ENCODE results near the gene PCTP.
A peak's percentile ranks its signal among the peaks of the same experiment; 100 is the strongest.

PCTP gene

DNA sequence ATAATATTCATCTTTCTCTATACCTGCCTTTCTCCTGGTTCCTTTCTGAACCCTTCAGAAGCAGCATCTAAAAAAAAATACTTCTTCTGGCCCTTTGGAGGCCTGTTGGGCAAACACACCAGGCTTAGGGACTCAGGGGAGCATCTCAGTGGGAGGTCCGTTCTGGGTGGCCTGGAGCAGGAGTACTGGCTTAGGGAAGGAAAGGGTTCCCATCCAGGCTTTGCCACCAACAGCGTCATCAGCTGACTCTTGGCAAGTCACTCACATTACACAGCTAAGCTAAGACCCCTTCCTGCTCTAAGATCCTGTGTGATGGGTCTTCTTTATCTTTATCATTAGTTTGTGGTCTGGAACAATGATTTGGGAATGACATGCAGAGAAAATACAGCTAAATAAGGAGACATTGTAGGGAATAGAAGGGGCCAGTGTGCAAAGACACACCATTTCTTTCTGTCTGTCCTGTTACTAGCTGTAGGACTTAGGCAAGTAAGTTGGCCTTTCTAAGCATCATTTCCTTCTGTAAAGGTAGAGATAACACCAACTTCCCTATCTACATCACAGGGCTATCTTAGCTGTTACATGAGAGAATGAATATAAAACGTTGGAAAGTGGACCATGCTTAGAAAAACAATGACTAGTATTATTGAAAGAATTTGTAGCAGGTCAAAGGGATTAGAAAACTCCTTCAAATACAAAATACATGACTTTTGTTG is 9.9 kb downstream of the PCTP start:
- DNase-seq, result no peak

DNA sequence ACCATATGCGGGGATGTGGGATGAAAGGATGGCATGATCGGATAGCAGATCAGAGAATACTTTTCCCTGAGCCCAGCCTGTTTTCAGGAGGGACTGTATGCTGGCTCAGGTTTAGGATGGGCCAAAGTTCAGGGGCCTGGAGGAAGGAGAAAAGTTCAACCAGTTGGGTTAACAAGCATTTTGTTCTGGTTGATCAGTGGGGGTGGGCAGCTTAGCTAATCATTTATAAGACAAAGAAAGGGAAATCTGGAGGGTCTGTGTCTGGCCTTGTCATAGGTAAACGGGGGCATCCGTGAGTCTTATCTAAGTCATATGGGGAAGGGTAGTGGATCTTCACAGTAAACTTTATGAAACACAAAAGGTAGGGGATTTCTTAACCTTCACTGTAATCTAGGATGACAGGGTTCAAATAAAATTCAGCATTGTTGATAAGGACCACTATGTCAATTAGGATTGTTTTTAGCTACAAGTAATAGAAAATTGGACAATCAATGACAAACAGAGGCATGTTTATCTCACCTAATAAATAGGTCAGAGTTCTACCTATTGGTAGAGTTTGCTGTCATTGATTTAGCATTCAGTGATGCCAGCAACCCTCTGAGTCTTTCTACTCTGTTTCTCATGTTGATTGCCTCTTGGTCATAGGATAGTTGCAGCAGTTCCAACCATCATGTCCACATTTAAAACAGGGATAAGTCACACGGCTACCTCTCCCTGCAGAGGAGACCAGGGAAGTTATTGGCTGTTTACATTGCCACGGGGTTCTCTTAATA is 11.4 kb downstream of the PCTP start:
- no peak for DNase-seq

DNA sequence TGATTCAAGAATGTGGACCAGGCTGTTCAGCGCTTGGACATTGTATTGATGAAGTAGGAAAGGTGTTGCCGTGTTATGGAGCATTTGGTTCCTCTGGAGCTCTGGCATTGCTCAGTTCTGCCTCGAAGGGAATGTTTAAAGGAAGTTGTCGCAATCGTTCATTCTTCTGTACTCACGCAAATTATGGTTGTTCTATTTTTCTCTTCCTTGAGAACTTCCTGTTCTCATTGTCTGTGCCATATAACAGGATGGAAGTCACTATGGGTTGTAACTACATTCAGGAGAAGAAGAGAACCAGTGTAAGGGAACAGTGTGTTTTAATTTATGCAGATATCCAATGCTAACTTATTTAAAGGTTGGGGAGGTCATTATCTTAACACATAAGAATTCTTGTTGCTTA is 13.0 kb downstream of the PCTP start:
- no peak for DNase-seq

DNA sequence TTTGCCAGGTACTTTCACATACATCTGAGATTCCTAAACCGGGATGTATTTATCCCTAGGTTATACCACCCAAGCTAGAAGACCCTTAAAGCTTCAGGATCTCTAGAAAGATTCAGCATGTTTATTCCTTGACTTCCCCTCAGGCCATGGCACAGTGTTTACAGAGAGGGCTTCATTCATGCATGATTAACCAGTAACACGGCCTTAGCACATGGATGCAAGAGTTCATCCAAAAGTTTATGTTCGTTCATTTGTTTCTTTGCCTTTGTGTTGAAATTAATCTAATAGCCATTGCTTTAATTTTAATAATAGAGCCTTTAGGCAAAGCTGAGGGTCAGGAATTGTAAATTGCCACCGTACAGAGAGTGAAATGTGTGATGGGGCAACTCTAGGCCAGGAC is 13.8 kb downstream of the PCTP start:
- DNase-seq, result no peak

DNA sequence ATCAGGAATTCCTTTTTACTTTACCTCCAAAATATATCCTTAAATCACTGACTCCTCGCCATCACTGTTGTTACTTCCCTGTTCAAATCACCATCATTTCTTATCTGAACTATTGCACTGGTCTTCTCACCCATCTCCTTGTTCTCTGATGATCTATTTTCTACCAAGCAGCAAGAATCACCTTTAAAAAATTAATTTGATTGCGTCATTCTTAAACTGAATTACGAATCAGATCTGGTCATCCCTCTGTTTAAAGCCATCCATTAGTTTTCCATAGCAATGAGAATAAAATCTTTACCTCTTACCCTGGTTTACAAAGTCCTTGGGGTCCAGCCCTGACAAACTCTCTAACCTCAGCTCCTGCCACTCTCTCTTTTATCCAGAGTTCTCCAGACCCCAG is 14.6 kb downstream of the PCTP start:
- DNase-seq, result no peak

DNA sequence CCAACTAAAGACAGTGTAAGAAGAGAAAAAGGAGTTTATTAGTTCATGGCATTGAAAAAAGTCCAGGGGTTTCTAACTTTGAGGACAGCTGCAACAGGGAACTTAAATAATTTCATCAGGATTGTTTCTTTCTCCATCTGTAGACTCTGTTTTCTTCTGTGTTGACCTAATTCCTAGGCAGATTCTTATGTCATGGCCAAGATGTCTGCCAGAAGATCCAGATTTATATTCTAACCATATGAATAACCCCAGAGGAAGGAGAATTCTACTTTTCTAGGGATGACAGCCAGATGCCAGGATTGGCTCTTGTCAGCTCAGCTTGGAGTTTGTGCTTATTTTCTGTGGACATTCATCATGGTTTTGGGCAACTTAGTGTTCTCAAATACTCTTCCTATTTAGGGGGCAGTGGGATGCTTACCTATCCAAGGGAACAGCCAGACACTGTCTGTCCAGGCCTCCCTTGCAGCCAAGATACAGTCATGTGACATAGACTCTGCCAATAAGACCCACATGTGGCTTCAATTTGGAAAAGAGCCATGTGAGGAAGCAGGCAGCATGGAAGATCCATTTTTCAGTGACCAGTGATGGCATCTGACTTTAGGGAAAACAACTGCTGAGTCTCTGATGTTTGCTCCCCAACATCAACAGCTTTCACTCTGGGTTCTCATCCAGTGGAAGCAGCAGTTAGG is 18.2 kb downstream of the PCTP start:
- no peak for DNase-seq

DNA sequence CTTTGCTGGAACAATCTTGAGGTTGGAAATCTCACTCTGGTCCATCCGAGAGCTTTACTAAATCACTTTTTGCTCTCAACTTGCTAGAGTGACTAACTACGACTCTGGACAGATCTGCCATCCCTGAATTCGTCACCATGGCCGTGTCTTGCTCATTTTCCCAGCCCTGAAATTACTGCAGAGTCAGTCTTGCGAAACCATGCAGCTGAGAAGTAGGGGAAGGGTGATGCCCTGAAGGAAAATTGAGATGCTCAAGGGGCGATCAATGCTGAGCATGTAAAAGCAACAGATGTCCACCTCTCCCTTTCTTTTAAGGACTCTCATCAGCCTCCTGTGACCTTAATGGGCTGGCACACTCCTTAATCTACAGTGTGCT is 18.8 kb downstream of the PCTP start:
- DNase-seq, result no peak

DNA sequence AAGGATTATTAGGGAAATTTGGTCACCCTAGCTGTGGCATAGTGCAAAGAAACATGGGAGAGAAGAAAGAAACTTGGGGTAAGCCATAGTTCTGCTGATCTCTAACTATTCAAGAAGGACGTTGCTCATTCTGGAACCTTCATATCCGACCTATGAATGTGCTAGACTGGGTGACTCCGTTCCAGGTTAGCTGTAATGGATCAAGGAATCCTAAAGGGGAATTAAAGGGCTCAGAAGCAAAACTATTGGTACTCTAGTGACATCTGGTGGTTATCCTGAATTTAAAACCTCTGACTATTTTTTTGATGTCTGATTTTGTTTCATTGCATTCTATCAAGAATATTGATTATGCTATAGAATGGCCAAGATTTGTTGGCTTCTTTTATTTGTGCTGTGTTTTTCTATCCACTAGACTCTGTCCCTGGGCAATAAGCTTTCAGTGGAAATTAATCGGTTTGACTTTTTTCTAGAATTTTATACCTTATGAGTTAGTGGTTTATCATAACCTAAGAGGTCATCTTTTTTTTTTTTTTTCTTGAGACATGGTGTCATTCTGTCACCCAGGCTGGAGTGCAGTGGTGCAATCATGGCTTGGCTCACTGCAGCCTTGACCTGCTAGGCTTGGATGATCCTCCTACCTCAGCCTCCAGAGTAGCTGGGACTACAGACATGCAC is 19.5 kb downstream of the PCTP start:
- DNase-seq, result peak; percentile 9

DNA sequence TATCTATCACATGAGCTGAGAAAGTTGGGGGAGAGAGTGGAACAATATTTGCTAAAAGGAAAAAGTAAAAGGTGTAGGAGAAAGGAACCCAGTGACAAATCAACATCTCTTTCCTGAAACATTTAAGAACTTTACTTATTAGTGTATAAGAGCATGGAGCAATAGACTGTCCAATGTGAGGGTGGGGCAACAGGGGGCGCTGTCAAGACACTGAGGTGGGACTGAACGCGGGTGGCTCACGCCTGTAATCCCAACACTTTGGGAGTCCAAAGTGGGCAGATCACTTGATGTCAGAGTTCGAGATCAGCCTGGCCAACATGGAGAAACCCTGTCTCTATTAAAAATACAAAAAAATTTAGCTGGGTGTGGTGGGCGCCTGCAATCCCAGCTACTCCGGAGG is 21.2 kb downstream of the PCTP start:
- no peak for DNase-seq

DNA sequence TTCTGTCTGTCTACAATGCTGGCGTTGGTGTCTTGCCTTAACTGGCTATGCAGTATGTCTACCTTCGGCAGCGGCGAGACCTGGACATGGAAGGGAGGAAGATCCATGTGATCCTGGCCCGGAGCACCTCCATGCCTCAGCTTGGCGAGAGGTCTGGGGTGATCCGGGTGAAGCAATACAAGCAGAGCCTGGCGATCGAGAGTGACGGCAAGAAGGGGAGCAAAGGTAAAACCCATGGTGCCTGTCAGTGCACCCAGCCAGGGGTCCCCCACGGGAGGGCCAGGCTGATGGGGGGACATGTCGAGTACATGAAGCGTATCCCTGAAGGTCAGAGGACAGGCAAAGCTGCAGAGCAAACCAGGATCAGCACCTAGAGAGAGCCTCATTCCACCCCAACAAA is 22.8 kb downstream of the PCTP start:
- DNase-seq, result no peak

DNA sequence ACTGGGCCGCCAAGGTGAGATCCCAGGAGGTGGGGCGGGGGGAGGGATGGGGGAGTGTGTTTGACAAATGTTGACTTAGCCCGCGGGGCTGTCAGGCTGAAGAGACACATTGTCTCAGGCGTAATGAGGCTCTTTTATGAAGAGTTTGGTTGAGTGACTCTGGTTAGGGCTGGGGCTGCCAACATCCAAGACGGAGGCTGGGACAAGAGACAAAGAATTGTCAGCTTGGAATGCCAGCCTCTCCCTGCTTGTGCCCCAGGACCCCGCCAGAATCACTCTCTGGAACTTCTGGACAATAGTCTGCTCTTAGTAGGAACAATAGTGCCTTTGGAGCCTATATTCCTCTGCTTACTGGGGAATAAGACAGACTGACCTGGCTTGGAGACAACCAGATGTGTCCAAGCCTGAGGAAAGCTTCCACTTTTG is 24.0 kb downstream of the PCTP start:
- no peak for DNase-seq

DNA sequence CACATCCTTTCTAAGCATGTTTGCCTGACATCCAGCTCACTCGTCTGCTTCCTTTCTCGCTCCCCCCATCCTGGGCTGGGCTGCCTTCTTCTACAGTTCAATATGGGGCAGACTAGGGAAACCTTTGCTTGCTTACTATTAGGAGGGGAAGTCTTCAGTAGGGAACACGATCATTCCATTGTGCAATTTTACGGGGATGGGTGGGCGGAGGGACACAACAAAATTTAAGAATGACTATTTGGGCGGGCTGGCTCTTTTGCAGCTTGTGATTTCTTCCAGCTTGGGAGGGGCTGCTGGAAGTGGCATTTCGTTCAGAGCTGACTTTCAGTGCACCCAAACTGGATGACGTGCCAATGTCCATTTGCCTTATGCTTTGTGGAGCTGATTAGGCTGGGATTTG is 25.4 kb downstream of the PCTP start:
- DNase-seq, result no peak

DNA sequence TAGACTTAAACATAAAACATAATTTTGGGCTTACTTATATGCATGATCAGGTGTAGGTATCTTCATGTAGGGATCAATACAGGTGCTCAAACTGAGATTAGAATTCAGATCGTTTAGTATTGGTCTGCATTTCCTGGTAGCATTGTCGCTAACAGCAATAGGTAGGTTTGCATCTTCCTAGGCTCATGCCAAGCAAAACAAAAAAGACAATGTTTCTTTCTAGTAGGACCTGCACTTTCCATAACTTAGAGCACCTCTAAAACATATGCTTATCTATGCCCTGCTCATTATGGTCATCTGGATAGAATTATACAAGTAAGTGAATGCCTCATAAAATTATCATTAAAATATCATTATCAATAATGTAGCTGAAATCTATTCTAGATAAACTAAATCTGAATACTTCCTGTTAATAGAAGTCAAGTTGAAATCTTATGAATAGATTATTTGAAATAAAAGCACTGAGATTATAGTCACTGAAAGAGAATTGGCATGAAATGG is 26.7 kb downstream of the PCTP start:
- no peak for DNase-seq

DNA sequence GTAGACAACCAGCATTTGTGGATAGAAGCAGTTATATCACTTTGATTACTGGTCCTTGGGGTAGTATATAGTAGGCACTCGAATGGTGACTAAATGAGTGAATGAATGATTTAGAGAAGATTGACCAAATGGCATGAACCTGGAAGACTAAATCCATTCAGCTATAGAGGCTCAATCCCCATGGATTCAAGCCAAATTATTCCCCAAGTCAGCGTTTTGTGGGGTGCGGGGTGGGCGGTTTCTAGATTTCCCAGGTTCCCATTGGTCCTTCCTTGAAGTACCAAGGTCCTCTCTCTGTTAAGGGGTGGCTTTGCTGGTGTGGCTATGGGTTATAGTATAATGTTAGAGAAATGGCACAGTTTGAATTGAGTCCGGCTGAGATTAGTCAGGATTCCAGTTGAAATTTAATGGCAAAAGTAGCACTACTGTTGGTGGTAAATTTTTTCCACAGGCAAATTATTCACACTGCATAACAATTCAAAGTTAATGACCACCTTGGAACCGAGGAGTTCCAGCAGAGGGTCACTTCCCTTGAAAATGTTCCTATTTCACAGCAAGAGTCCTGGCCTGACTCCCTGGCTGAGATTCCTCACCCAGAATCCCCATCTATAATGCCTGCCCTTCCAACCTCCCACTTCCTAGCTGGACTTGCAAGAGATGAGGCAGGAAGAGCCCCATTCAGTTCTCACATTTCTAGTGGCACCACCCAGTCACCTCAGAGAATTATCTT is 27.7 kb downstream of the PCTP start:
- no peak for DNase-seq

DNA sequence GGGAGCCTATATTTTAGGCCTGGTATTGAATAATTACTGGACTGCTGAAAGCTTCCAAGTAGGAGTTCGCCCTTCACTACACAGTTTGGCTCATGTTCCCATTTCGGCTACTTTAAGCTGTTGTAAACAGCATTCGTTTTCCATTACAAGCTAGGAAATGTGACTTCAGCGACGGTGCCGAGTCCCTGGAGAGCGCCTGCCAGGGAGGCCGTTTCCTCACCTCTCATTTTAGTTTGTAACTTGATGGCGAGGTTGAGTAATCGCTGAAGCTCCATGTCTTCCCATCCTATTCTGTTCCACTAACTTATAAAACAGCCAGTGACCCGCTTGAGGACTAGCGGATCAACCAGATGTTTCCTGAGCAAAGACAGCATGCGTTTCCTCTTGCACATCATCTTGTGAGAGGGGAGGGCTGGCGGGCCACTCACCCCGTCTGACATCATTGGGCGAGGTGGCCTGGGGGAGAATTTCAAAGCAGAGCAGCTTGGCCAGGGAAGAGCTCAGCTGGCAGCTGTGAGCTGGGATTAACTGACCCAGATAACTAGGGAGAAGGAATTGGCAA is 32.9 kb downstream of the PCTP start:
- DNase-seq, result no peak

DNA sequence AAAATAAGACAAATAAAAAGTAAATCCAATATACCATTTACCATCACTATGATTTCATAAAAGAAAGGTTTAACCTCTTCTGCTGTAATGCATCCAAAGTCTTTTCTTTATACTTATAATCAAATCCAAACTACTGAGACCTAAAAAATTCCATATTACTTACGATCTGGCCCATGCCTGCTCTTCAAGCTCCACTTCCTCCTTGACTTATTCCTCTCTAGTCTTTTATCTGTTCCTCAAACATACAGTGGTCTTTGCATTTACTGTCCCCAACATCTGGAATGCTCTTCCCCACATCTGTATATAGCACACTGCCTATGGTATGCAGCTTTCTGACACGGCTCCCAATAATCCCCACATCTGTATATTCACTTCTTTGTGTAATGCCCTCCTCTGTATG is 33.8 kb downstream of the PCTP start:
- no peak for DNase-seq

DNA sequence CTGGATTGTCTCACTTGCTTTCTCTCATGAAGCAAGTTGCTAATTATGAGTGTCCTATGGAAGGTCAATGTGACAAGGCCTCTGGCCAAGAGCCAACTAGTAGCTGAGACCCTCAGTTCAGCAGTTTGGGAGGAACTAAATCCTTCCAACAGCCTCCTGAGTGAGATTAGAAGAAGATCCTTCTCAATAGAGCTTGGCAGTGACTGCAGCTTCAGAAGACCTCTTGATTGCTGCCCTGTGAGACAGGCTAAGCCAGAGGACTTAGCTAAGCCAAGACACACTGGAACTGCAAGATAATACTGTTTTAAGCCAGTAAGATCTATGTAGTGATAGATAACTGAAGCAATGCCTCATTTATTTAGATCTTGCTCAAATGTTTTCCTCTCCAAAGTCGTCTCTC is 34.3 kb downstream of the PCTP start:
- DNase-seq, result no peak

DNA sequence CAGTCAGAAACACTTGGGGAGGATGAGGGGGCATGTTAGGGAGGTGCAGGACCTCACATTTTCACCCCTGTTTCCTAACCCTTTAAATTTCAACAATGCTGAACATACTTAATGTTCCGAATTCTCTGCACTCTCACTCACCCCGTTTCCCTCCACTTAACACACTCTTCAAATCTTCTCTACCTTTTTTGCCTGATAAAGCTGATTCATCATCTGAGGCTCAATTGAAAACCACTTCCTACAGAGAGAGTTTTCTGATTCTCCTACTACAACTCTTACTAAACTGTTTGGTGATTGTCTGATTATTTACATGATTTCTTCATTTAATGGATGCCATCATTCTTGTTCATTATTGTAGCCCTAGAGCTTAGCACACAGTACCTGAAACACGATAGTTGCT is 42.4 kb downstream of the PCTP start:
- DNase-seq, result no peak

DNA sequence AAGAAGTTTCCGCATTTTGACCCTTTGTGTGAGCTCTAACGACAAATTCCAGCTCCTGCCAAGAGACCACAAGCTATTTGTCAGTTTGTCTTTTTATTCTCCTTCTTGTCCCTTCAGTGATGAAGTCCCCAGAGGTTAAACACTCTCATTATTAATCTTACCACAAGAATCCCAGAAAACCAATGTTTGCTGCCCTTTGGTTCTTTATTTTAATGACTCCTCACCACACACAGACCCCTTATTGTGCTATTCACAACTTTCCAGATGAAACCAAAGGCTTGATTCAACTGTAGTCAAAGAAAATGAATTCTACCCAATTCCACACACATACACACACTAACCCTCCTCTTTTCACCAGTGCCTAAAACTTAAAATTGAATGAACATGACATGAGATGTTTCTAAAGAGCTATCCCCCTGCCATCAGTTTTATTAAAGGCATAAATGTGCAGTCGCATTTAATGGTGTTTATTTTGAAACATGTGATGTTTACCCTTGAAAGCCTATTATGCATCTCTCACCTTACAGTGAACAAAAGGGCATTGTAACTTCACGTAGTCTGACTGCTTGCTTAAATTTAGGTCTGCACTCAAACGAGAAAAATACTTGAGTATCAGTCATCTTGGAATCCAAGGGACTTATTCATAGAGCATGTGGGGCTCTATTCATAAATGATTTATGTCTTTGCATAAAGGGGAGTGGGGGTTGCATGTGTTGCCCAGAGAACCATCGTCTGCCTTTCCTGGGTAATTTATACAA is 44.1 kb downstream of the PCTP start:
- DNase-seq, result no peak

DNA sequence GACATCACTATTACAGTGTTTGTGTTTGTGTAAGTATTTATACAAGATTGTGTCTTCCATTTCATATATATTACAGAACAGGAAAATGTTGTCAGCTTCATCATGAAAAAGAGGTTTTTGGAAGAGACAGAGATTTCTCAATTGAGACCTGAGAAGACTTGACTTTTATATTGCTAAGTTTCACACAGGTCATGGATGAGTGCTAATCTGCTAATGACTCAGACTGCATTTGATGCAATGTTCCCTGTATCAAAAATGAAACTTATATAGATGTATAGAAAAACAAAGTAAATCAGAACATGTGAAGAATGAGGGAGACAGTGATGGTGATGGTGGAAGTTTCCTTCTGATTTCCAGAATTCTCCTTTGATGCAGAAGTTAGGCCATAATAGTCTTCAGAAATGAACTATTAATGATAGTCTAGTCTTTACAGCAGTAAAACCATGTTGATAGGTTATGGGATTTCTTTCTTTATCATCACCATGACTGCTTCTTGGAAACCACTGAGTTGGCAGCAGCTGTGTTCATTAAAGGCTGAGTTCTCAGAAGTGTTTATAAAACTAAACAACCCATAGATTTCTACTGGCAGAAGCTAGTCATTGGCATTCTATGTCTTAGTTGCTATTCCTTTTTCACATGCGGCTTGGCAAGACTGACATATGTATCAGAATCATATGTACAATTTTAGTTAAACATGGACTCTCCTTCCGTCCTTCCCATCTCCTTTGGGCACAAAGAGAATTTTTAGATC is 56.1 kb downstream of the PCTP start:
- no peak for DNase-seq

DNA sequence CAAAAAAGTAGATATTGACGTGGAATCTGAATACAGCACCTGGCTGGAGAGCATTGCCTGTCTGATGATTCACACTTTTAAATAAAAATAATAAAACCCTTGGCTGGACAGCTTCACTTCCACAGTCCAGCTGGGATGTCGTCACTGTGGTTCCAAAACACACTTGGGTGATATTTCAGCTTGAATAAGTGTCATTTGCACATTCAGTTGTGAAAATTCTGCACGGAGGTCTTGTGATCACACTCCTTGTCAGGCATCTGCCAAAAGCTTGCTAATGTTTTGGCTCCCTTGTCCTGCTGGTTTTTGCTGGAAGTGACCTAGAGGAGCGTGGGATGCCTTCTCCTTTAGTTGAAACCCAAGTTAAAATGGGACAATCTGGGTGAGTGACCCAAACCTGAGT is 60.7 kb downstream of the PCTP start:
- DNase-seq, result no peak
